Mesenteric fat pad (tissue), 1 donor: Measurements from ENCODE around the gene NOP9. TPM values are rescaled to one million over a fixed set of nuclear protein-coding genes. Genes with fewer than 3 reads are reported as not detected.
A peak's percentile ranks its signal among the peaks of the same experiment; 100 is the strongest.

Experiments
- DNase-seq: peaks from one replicate; pipeline ENCODE4 v3.0.0-alpha.2; 2020; ENCODE audit warnings: low spot score
- long read RNA-seq: library from polyadenylated mRNA; unstranded; transcript quantifications from one replicate; pipeline ENCODE4 v2.0.0, GENCODE V29; 2020
- total RNA-seq: library from RNA; stranded (reverse); fragmentation: NEBNext Ultra II Directional; extraction: Animal tissue kit (Norgen Biotek cat#: 25700); gene quantifications from one replicate; pipeline ENCODE4 v1.2.1, GENCODE V29; 2021
- donor health status: DM: yes; HTN: yes; CAD: no.

NOP9 gene
- total RNA-seq: 23.4 TPM
- long read RNA-seq: 0 reads

GRCh38 chr14:24299255-24300191 lies at the start of gene NOP9, which contains the start of gene DHRS1:
TSS of gene NOP9 (plus strand) at chr14:24299850. CDS start at chr14:24299955, 105 bp downstream.
TSS of gene DHRS1 (minus strand) at chr14:24299780. CDS start at chr14:24299106, 674 bp downstream.
- peak; percentile 99 for DNase-seq

GRCh38 chr14:24250354-24250753 lies 49.3 kb upstream of the NOP9 start:
- peak; percentile 82 for DNase-seq

GRCh38 chr14:24251880-24252288 lies 47.8 kb upstream of the NOP9 start:
- DNase-seq: peak; percentile 53

GRCh38 chr14:24252289-24253124 lies 47.1 kb upstream of the NOP9 start:
- peak; percentile 55 for DNase-seq

- DNase-seq: no peak
These were observed 45.7 kb upstream of the NOP9 start for GRCh38 chr14:24253936-24254335.

- DNase-seq: no peak
These were observed 44.8 kb upstream of the NOP9 start for GRCh38 chr14:24254630-24255392.

GRCh38 chr14:24255438-24255837 lies 44.2 kb upstream of the NOP9 start:
- DNase-seq: no peak

GRCh38 chr14:24255931-24256711 lies 43.5 kb upstream of the NOP9 start:
- DNase-seq: no peak

- DNase-seq: no peak
These were observed 42.7 kb upstream of the NOP9 start for GRCh38 chr14:24256960-24257359.

GRCh38 chr14:24258119-24258518 lies 41.5 kb upstream of the NOP9 start:
- no peak for DNase-seq

DNA sequence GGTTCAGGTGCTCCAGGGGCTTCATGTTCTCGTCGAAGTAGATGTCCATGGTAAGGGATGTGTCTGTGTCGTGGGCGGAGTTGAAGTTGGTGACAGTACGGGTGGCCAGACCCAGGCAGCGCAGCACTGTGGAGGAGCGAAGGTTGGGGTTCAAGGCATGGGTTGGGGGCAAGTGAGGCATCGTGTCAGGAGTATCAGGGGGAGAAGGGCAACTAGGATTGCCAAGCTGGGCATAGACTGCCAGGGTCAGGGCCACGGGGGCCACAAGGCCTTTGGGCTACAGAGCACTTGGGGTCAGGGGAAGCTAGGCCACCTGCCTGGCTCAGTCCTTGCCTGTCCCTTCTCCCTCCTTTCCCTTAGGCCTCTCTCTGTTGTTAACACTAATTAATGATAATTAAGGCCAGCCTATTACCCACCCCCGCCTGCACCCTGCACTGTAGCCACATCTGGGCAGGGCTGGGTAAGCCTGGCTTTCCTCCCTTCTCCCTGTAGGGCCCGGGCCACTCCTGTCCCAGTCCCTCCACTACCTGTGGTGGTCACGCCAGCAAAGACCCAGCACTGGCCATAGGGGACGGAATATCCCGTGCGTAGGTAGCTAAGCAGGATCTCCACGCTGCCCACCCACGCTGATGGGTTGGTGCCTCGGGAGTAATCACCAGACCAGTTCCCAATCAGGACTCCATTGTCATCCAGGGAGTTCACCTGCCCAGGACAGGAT lies 40.9 kb upstream of the NOP9 start:
- no peak for DNase-seq

DNA sequence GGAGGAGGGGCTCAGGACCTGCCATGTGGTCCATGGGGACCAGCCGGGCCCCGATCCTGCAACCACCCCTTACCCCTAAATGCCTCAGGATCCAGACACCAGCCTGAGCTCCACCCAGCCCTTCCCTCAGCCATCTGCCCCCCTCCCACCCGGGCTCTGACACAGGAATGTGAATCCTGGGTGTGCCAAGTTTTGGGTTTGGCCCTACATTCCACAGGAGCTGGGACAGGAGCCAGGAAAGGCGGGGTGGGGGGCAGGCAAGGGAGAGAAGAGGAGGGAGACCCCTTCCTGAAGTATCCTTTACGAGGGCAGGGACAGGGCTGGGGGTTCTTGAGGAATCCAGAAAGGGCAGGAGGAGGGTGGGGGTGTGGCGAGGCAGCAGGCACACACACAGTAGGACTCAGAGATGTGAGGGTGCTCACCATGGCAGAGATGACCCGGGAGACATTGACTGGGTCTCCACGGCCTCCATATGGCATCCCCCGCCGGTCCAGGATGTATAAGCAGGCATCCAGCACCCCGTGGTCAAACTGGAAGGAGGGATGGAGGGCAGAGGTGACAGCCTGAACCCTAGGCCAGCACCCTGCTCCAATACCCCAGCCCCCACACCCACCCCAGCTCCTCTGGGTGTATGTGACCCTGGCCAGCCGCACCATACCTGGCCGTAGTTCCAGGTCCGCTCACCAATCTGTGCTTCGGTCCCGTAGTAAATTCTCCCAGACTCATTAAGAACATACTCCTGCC lies 40.2 kb upstream of the NOP9 start:
- DNase-seq: no peak

GRCh38 chr14:24260026-24260779 lies 39.4 kb upstream of the NOP9 start:
- no peak for DNase-seq

DNA sequence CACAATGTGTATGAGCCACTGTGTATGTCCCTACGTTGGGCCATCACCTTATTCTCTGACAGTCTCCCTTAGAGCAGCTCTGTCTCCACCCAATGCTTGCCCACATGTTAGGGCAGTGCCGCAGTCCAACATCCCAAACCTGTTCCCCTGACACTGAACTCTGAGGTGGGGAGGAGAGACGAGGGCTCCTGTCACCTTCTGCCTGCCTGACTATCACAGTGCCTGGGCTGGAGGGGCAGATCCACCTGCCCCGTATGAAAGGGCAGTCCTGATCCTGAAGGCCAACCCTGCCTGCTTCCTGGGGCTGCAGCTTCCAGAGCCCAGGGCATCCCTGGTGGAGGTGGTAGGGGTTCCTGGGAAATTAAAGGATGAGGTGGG lies 38.9 kb upstream of the NOP9 start:
- no peak for DNase-seq

GRCh38 chr14:24261256-24261968 lies 38.2 kb upstream of the NOP9 start:
- DNase-seq: no peak

- DNase-seq: no peak
These were observed 37.7 kb upstream of the NOP9 start for GRCh38 chr14:24261969-24262327.

GRCh38 chr14:24262821-24263733 lies 36.6 kb upstream of the NOP9 start, which contains the start of gene TGM1:
TSS of gene TGM1 (minus strand) at chr14:24263177. CDS start at chr14:24262352, 825 bp downstream.
- no peak for DNase-seq
